Endodermal cell (in vitro differentiated cells): Measurements from ENCODE around the gene TEKT3. TPM values are rescaled to one million over a fixed set of nuclear protein-coding genes. Genes with fewer than 3 reads are reported as not detected.

Experiments used
- DNase-seq: peaks from one replicate; pipeline ENCODE4 v3.0.0-alpha.2; 2017
- H3K27ac ChIP-seq: 2 replicates; pipeline ENCODE4 v1.5.1; 2013; ENCODE audit warnings: mild to moderate bottlenecking, low read depth, low read length, moderate library complexity
- H3K27me3 ChIP-seq: 2 replicates; pipeline ENCODE4 v1.6.1; 2013; ENCODE audit warnings: mild to moderate bottlenecking, low read length, moderate library complexity; ENCODE audit not compliant: insufficient read depth, control insufficient read depth, poor library complexity, severe bottlenecking
- H3K36me3 ChIP-seq: 2 replicates; pipeline ENCODE4 v1.7.0; 2013; ENCODE audit warnings: mild to moderate bottlenecking, low read length, moderate library complexity; ENCODE audit not compliant: control insufficient read depth, insufficient read depth
- H3K4me1 ChIP-seq: one replicate; pipeline ENCODE4 v1.7.0; 2013; ENCODE audit warnings: low read length; ENCODE audit not compliant: control insufficient read depth, insufficient read depth
- H3K4me3 ChIP-seq: 2 replicates; pipeline ENCODE4 v1.5.1; 2013; ENCODE audit warnings: mild to moderate bottlenecking, low read length, moderate library complexity
- H3K9ac ChIP-seq: 2 replicates; pipeline ENCODE4 v1.6.1; 2013; ENCODE audit warnings: mild to moderate bottlenecking, low read length, moderate library complexity; ENCODE audit not compliant: poor library complexity, severe bottlenecking; ENCODE audit errors: extremely low read depth
- H3K9me3 ChIP-seq: 2 replicates; pipeline ENCODE4 v1.6.1; 2013; ENCODE audit warnings: mild to moderate bottlenecking, low read length, moderate library complexity; ENCODE audit not compliant: control insufficient read depth
- H3K27ac Mint-ChIP-seq: 2 replicates; pipeline ENCODE4 v1.8.0; 2020; ENCODE audit warnings: mixed read lengths
- H3K27me3 Mint-ChIP-seq: 2 replicates; pipeline ENCODE4 v1.8.0; 2021; ENCODE audit warnings: mild to moderate bottlenecking, mixed read lengths; ENCODE audit not compliant: insufficient read depth
- H3K36me3 Mint-ChIP-seq: 2 replicates; pipeline ENCODE4 v1.8.0; 2020; ENCODE audit warnings: low read depth, mixed read lengths
- H3K4me1 Mint-ChIP-seq: 2 replicates; pipeline ENCODE4 v1.8.0; 2020; ENCODE audit warnings: mixed read lengths
- H3K4me3 Mint-ChIP-seq: 2 replicates; pipeline ENCODE4 v1.8.0; 2020; ENCODE audit warnings: mild to moderate bottlenecking, moderate library complexity, mixed read lengths
- H3K9me3 Mint-ChIP-seq: 2 replicates; pipeline ENCODE4 v1.8.0; 2020; ENCODE audit warnings: mild to moderate bottlenecking, mixed read lengths
- CTCF ChIP-seq: fragments of 200-600 bp; sonication (generic); conservative IDR thresholded peaks from 2 replicates; pipeline ENCODE4 v1.5.0; 2021; ENCODE audit warnings: antibody characterized with exemption, mild to moderate bottlenecking
- WGBS, 2 experiments: methylation state at CpG; one replicate each; pipeline versions ENCODE4 v1.1.5 to v1.1.7; 2013; ENCODE audit warnings: missing lambda C conversion rate in 2 of 2, mixed read lengths in 1 of 2; ENCODE audit not compliant: insufficient coverage in 1 of 2, insufficient read length in 1 of 2; 5-methylcytosine and 5-hydroxymethylcytosine counted together
- total RNA-seq, 2 donors: library from RNA; stranded (reverse); fragmentation: NEBNext Ultra II Directional in 1 of 2; extraction: Animal tissue kit (Norgen Biotek cat#: 25700) in 1 of 2; gene quantifications; 2 replicates in 1 of 2; 3 replicates in 1 of 2; pipeline ENCODE4 v1.2.1, GENCODE V29; 2021

Gene TEKT3
- total RNA-seq, 2 donors from 2014 or later = 1.1 to 1.6 TPM

GRCh38 chr17:15385305-15385704 is 43.9 kb upstream of the TEKT3 start:
- Mint-ChIP-seq H3K27ac (no peak overlapping the region), H3K9me3 (peaks cover 4% of the 10 kb centered on the region), H3K27me3 (no peaks in the 10 kb centered on the region), H3K4me3 (no peak overlapping the region), H3K4me1 (peaks cover 12% of the 10 kb centered on the region), H3K36me3 (no peaks in the 10 kb centered on the region)
- TF ChIP-seq CTCF = no peak
- Histone ChIP-seq H3K27me3 (no peaks in the 10 kb centered on the region), H3K9ac (no peak overlapping the region), H3K27ac (no peak overlapping the region), H3K9me3 (no peaks in the 10 kb centered on the region), H3K4me1 (no peaks in the 10 kb centered on the region), H3K36me3 (no peaks in the 10 kb centered on the region), H3K4me3 (peak overlapping the region; percentile 32)
- WGBS, 2 experiments = 80% methylated on average over 2 of the region's 2 CpGs; no CpG with 5 or more reads in 1 of the 2 experiments
- DNase-seq = no peak

- H3K4me3 ChIP-seq = no peak overlapping the region
- Mint-ChIP-seq H3K4me1 (peaks cover 12% of the 10 kb centered on the region), H3K9me3 (peaks cover 4% of the 10 kb centered on the region), H3K27me3 (no peaks in the 10 kb centered on the region), H3K36me3 (no peaks in the 10 kb centered on the region), H3K4me3 (no peak overlapping the region), H3K27ac (no peak overlapping the region)
- WGBS, 2 experiments = 83 to 87% methylated on average over 5 to 9 of the region's 9 CpGs
- H3K27me3 ChIP-seq = no peaks in the 10 kb centered on the region
- no peak overlapping the region for H3K9ac ChIP-seq
- H3K36me3 ChIP-seq = no peaks in the 10 kb centered on the region
- no peak for DNase-seq
- no peak for TF ChIP-seq CTCF
- H3K9me3 ChIP-seq = no peaks in the 10 kb centered on the region
- H3K4me1 ChIP-seq = no peaks in the 10 kb centered on the region
- no peak overlapping the region for H3K27ac ChIP-seq
Measured at GRCh38 chr17:15384142-15384787, 42.9 kb upstream of the TEKT3 start.

- Histone ChIP-seq H3K36me3 (no peaks in the 10 kb centered on the region), H3K27ac (no peak overlapping the region), H3K4me1 (no peaks in the 10 kb centered on the region), H3K9me3 (no peaks in the 10 kb centered on the region), H3K27me3 (no peaks in the 10 kb centered on the region), H3K9ac (no peak overlapping the region), H3K4me3 (no peak overlapping the region)
- DNase-seq = peak; percentile 5
- Mint-ChIP-seq H3K4me3 (no peak overlapping the region), H3K36me3 (no peaks in the 10 kb centered on the region), H3K9me3 (peaks cover 4% of the 10 kb centered on the region), H3K27ac (no peak overlapping the region), H3K4me1 (peaks cover 12% of the 10 kb centered on the region), H3K27me3 (no peaks in the 10 kb centered on the region)
- no peak for TF ChIP-seq CTCF
- WGBS, 2 experiments = 94% methylated on average over 1 of the region's 1 CpG; no CpG with 5 or more reads in 1 of the 2 experiments
Measured at GRCh38 chr17:15382914-15383313, 41.5 kb upstream of the TEKT3 start.
